M059J (cell line): ENCODE measurements around the gene OR51G1. TPM values are rescaled to one million over a fixed set of nuclear protein-coding genes. Genes with fewer than 3 reads are reported as not detected.

Experiments used
- total RNA-seq: library from RNA; depleted of rRNA; stranded (reverse); fragments of >200 nt; shearing (Covaris generic); gene quantifications from 2 replicates; pipeline ENCODE4 v1.2.3, GENCODE V29; 2014; rRNA removed

OR51G1 gene
- total RNA-seq, 1 experiment from 2014 or later = not detected

Other genes with a start within 250 kb of the OR51G1 start
- not detected in 2 replicates for gene OR51E2, start 226.5 kb downstream of the OR51G1 start, total RNA-seq
- gene MMP26, start 219.6 kb downstream of the OR51G1 start, total RNA-seq = not detected in 2 replicates
- not detected in 2 replicates for gene OR51F1, start 154.4 kb downstream of the OR51G1 start, total RNA-seq
- not detected in 2 replicates for gene OR52R1, start 120.0 kb downstream of the OR51G1 start, total RNA-seq
- not detected in 2 replicates for gene OR51F2, start 103.0 kb downstream of the OR51G1 start, total RNA-seq
- gene OR51S1, start 75.1 kb downstream of the OR51G1 start, total RNA-seq = not detected in 2 replicates
- not detected in 2 replicates for gene OR51T1, start 42.4 kb downstream of the OR51G1 start, total RNA-seq
- gene OR51A7, start 20.6 kb downstream of the OR51G1 start, total RNA-seq = not detected in 2 replicates
- gene OR51G2, start 5.0 kb downstream of the OR51G1 start, total RNA-seq = not detected in 2 replicates
- not detected in 2 replicates for gene OR51A4, start 23.3 kb upstream of the OR51G1 start, total RNA-seq
- gene OR51A2, start 31.4 kb upstream of the OR51G1 start, total RNA-seq = not detected in 2 replicates
- not detected in 2 replicates for gene OR51L1, start 70.5 kb upstream of the OR51G1 start, total RNA-seq
- gene OR52J3, start 122.2 kb upstream of the OR51G1 start, total RNA-seq = not detected in 2 replicates
- gene OR52E2, start 135.3 kb upstream of the OR51G1 start, total RNA-seq = not detected in 2 replicates
- not detected in 2 replicates for gene OR52E1, start 145.2 kb upstream of the OR51G1 start, total RNA-seq
- not detected in 2 replicates for gene OR52A5, start 214.0 kb upstream of the OR51G1 start, total RNA-seq
- not detected in 2 replicates for gene OR52A1, start 230.4 kb upstream of the OR51G1 start, total RNA-seq